Hematopoietic multipotent progenitor cell treated with erythropoietin and hydrocortisone succinate and interleukin-3 and kit ligand, for 17 days (in vitro differentiated cells): Measurements from ENCODE around the gene DMXL1.
A peak's percentile ranks its signal among the peaks of the same experiment; 100 is the strongest.
"Not testable (repeated sequence)": the region's sequence is repeated elsewhere in the genome, so short reads cannot be mapped to it uniquely, and the experiment has no call there.

ENCODE experiments used
- DNase-seq: peaks from one replicate; pipeline ENCODE4 v3.0.0-alpha.2; 2015; ENCODE audit warnings: low spot score

DMXL1 gene

DNA sequence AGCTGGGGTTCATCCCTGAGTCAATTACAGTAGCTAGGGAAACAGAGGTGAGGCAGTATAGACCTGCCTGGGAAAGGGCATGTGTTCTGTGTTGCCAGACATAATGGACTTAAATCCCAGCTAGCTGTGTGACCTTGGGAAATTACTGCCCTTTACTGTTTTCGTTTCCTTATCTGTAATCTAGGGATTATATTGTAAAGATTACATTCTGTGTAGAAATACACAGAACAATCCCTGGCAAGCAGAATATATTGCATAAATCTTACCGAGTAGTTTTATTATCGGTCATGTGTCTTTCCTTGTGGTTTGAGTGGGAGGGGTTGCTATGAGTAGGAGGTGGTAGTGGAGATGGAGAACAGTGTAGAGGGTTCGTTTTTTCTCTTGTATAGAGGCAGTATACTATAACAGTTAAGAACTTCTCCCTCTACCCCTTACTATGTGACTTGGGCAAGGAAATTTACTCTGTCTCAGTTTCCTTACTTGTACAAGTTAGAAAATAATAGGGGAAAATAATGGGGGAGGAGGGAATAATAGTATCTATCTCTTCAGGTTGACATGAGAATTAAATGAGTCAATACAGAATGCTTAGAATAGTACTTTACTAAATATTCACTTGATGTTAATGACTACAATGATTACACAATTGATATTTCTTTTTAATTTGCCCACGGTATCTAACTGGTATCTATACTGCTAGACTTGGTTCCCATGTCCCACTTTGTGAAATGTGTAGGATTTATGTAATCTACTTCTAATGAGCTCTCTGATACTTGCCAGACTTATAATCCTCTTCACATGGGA is 7.1 kb upstream of the DMXL1 start:
- no peak for DNase-seq

DNA sequence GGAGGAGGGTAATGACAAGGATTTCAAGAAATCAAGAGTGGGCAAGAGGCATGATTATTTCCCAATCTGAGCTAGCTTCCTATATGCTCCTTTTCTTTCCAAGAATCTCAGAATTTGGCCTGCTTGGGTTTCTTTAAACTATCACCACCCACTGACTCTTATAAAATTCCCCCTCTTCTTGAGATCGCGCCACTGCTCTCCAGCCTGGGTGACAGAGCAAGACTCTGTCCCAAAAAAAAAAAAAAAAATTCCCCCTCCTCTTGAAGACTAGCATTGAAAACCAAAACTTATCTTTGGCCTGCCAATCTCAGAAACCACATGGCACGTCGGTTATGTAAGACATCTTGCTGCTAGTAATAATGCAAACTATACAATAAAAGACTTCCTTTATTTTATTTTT is 3.4 kb upstream of the DMXL1 start:
- DNase-seq = no peak

DNA sequence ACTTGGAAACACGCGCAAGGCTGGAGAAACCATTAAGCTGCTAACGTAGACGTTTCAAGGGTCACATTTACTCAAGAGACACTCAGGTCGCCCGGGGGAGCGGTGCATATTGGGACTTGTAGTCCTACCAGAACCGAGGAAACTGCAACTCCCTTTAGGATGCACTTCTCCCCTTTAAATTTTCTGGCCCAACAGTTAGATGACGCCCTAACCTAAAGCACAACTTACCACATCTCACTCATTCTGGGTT is 384 bp upstream of the DMXL1 start:
- DNase-seq = no peak

- DNase-seq = no peak
These were observed 691 bp downstream of the DMXL1 start for GRCh38 chr5:119071561-119071995.

- DNase-seq = no peak
These were observed 1.6 kb downstream of the DMXL1 start for GRCh38 chr5:119072496-119072895.

DNA sequence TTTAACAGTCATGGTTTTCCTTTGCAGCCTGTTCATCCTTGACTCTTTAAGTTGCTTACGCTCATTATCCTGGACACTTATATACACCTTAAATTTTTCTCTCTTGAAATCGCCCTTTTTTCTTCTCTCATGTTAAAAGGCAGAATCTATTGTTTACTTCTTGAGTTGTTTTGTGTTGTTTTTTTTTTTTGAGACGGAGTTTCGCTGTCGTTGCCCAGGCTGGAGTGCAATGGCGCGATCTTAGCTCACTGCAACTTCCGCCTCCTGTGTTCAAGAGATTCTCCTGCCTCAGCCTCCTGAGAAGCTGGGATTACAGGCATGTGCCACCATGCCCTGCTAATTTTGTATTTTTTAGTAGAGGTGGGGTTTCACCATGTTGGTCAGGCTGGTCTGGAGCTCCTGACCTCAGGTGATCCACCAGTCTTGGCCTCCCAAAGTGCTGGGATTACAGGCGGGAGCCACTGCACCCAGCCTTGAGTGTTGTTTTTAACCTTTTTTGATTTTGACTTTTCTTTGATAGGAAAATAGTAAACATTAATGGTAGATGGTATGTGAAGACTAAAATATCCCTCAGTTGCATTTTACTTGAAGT is 3.0 kb downstream of the DMXL1 start:
- not testable (repeated sequence) for DNase-seq

DNA sequence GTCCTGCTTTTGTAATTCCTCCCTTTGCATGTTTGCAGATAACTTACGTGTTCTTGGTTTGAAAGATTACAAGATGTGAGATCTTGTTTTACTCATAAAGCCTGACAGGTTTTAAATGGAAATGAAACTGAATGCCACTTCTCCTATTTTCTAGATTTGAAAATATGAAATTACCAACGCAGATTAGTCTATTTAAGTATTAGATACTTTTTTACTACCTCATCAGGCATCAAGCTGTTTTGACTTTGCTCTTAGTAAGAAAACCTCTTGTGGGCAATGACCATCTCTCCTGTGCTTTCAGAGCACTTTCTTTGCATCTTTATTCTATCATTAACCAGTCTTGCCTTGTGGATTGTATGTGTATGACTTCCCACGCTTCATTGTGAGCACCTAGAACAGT is 3.5 kb downstream of the DMXL1 start:
- DNase-seq = no peak

DNA sequence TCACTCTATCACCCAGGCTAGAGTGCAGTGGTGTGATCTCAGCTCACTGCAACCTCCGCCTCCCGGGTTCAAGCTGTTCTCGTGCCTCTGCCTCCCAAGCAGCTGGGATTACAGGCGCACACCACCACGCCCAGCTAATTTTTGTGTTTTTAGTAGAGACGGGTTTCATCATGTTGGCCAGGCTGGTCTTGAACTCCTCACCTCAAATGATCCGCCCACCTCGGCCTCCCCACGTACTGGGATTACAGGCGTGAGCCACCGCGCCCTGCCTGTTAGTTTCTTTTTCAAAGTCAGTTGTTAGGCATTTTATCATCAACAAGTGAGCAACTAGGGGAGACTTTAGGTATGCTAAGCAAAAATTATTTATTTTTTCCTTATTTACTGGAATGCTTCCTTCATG is 4.4 kb downstream of the DMXL1 start:
- DNase-seq = not testable (repeated sequence)

- no peak for DNase-seq
These were observed 5.2 kb downstream of the DMXL1 start for GRCh38 chr5:119076080-119076479.

DNA sequence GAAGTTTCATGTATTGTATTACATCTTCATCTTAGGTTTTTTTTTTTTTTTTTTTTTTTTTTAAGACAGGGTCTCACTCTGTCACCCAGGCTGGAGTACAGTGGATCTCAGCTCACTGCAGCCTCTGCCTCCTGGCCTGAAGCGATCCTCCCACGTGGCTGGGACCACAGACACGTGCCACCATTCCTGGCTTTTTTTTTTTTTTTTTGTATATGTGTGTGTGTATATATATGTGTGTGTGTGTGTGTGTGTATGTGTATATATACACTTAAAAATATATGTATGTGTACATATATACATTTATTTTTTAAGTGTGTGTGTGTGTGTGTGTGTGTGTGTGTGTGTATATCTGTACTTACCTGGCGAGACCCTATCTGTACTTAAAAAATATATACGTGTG is 6.6 kb downstream of the DMXL1 start:
- no peak for DNase-seq

DNA sequence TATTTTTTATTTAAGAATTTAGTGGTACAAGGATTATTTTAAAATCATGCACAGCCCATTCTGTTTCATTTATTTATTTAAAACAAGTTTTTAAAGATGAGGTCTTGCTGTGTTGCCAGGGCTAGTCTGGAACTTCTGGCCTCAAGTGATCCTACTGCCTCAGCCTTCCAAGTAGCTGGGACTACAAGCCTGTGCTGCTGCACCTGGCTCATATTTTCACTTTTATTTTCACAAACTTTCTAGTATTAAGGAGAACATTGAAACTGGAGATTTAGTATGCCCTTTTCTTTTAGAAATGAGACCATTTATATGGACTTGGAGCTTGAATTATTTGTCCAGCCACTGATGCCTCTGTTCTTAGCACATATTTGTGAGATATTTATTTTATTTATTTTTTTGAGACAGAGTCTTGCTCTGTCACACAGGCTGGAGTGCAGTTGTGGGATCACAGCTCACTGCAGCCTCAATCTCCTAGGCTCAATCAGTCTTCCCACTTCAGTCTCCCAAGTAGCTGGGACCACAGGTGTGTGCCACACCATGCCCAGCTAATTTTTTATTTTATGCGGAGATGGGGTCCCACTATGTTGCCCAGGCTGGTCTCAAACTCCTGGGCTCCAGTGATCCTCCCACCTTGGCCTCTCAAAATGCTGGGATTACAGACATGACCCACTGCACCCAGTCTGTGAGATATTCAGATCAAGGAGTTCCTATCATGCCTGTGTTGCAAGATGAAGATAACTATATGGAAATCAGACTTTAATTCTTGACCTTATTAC is 7.4 kb downstream of the DMXL1 start:
- DNase-seq = no peak

GRCh38 chr5:119078861-119079260 is 8.0 kb downstream of the DMXL1 start:
- no peak for DNase-seq

DNA sequence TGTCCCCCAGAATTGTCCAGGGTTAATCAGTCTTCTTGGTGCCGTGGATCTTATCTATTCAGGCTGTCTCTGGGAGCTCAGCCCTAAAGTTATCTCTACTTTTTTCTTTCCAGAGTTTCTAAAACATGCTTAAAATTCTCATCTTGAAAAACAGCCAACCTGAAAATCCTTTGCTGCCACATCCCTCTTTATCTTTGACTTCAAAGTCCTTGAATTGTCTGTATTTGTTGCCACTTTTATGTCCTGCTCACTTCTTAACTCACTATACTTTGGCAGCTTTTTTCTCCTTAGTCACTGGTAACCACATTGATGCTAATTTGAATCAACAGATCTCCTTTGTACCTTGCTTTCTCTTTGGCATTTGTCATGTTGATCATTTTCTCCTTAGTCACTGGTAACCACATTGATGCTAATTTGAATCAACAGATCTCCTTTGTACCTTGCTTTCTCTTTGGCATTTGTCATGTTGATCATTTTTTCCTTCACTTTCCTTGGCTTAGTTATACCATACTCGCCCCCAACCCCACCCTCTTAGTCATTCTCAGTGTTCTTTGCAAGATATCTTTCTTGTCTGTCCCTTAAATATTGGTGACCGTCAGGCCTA is 8.5 kb downstream of the DMXL1 start:
- DNase-seq = peak; percentile 22

DNA sequence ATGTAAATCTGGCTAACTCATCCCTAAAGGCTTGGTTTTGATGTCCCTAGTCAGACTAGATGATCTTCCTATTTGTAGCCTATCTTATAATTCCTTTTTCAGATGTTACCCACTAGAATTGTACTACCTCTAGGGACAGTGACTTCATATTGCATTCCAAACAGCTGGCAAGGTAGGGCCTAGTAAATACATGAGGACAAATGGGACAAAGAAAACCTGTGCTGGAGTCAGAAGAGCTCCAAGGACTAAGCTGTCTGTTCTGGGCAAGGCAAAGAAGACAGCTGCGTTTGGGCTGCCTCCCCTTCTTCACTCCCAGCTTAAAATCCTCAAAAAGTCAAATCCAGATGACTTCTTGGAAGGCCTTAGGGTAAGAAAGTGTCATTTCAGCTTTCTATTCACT is 10.0 kb downstream of the DMXL1 start:
- DNase-seq = no peak

GRCh38 chr5:119082691-119083090 is 11.8 kb downstream of the DMXL1 start:
- no peak for DNase-seq

DNA sequence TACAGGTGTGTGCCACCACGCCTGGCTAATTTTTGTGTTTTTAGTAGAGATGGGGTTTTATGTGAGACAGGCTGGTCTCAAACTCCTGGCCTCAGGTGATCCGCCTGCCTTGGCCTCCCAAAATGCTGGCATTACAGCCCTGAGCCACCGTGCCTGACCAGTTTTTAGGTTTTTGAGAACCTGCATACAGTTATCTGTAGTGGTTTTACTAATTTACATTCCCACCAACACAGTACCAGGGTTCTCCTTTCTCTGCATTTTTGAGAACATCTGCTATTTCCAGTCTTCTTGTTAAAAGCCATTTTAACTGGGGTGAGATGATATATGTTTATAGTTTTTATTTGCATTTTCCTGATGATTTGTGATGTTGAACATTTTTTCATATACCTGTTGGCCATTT is 12.8 kb downstream of the DMXL1 start:
- DNase-seq = no peak

- DNase-seq = no peak
These were observed 17.6 kb downstream of the DMXL1 start for GRCh38 chr5:119088438-119088837.

- no peak for DNase-seq
These were observed 24.7 kb downstream of the DMXL1 start for GRCh38 chr5:119095611-119096010.

- DNase-seq = no peak
These were observed 35.1 kb downstream of the DMXL1 start for GRCh38 chr5:119105971-119106370.

- no peak for DNase-seq
These were observed 41.3 kb downstream of the DMXL1 start for GRCh38 chr5:119112151-119112550.

- DNase-seq = no peak
These were observed 46.4 kb downstream of the DMXL1 start for GRCh38 chr5:119117237-119117636.

DNA sequence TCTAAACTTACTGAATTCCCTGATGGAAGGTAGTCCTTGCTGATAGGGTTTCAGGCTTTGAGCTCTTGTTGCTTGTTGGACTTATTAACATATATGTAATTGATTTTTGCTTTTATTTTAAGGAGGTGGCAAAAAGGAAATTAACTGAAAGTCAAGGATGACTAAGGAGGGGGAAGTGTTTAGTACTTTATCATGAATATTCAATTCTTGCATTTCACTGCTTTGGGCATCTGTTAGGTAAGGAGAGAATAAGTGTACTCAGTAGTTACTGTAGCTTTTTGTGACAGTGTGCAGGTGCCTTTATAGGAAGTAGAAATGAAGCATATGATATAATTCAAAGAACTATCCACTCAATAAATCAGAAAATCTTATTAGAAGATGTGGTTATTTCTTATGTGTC is 47.1 kb downstream of the DMXL1 start:
- DNase-seq = no peak

GRCh38 chr5:119120893-119121292 is 50.0 kb downstream of the DMXL1 start:
- no peak for DNase-seq
